Ovary (tissue), 3 donors: ENCODE data around the gene BMPER.

Experiments
- CTCF ChIP-seq, 3 donors: fragments of 450-650 bp in 2 of 3; fragments of 200-600 bp in 1 of 3; IDR thresholded peaks; one replicate each; pipeline versions ENCODE4 v1.5.1 to v1.8.0; 2016 to 2022; ENCODE audit warnings: antibody characterized with exemption in 3 of 3, mild to moderate bottlenecking in 1 of 3
- POLR2A ChIP-seq: fragments of 450-650 bp; IDR thresholded peaks from one replicate; pipeline ENCODE4 v1.6.1; 2017; ENCODE audit warnings: antibody characterized with exemption, mild to moderate bottlenecking, moderate library complexity
- donor health status: DM: no; HTN: no; CAD: no.

- TF ChIP-seq CTCF (IDR thresholded peaks at IDR 0.05) (no peak), POLR2A (no peak)
Measured at GRCh38 chr7:33986951-33987947, 81.9 kb downstream of the BMPER start.
